GM12891 (cell line): ENCODE measurements around the gene COG5.

ENCODE experiments used
- POLR2A ChIP-seq: IDR thresholded peaks from 2 replicates; pipeline ENCODE4 v1.6.1; 2011; ENCODE audit warnings: low read depth, low read length, control low read depth
- TAF1 ChIP-seq: IDR thresholded peaks from 2 replicates; pipeline ENCODE4 v1.6.1; 2011; ENCODE audit warnings: low read depth, low read length, control low read depth

DNA sequence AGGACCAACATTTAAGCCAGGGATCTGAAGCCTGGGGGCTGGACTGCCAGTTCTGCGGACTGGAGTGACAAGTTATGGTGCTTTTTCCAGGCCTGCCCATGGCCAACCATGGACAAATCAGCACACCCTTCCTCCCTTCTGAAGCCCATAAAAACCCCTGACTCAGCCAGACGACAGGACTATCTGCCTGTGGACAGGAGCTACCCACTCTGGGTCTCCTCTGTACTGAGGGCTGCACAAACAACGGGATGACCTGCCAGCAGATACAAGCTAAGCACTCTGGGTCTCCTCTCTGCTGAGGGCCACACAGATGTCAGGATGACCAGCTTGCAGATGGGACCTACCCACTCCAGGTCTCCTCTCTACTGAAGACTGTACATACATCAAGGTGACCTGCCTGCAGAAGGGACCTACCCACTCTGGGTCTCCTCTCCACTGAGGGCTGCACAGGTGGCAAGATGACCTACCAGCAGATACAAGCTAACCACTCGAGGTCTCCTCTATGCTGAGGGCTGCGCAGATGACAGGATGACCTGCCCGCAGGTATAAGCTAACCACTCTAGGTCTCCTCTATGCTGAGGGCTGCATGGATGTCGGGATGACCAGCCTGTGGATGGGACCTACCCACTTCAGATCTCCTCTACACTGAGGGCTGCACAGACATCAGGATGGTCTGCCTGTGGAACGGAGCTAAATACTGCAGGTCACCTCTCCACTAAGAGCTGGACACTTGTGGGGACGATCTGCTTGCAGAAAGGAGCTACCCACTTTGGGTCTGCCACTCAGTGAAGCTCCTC lies 204.0 kb downstream of the COG5 start:
- TF ChIP-seq TAF1 (no peak), POLR2A (no peak)
